ENCODE data around the gene CARD18. TPM values are rescaled to one million over a fixed set of nuclear protein-coding genes. Genes with fewer than 3 reads are reported as not detected.
"Not testable (repeated sequence)": the region's sequence is repeated elsewhere in the genome, so short reads cannot be mapped to it uniquely, and the experiment has no call there.

CARD18 gene
- total RNA-seq, 1 experiment from 2014 or later, result not detected

GRCh38 chr11:105109321-105109720 is 30.2 kb downstream of the CARD18 start:
- POLR2A ChIA-PET (ENCODE audit: unreplicated experiment), result no interaction called here
- no peaks in the 10 kb centered on the region for H3F3A ChIP-seq (ENCODE audit: insufficient read depth, low read depth)
- no peak overlapping the region for H3K4me2 ChIP-seq
- CTCF ChIA-PET, result no interaction called here
- H2AFZ ChIP-seq, result no peak overlapping the region
- TF ChIP-seq EZH2 (IDR thresholded peaks at IDR 0.05; ENCODE audit: low read depth), result no peak
- TF ChIP-seq, protein P1, sequence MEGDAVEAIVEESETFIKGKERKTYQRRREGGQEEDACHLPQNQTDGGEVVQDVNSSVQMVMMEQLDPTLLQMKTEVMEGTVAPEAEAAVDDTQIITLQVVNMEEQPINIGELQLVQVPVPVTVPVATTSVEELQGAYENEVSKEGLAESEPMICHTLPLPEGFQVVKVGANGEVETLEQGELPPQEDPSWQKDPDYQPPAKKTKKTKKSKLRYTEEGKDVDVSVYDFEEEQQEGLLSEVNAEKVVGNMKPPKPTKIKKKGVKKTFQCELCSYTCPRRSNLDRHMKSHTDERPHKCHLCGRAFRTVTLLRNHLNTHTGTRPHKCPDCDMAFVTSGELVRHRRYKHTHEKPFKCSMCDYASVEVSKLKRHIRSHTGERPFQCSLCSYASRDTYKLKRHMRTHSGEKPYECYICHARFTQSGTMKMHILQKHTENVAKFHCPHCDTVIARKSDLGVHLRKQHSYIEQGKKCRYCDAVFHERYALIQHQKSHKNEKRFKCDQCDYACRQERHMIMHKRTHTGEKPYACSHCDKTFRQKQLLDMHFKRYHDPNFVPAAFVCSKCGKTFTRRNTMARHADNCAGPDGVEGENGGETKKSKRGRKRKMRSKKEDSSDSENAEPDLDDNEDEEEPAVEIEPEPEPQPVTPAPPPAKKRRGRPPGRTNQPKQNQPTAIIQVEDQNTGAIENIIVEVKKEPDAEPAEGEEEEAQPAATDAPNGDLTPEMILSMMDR (conservative IDR thresholded peaks at IDR 0.05), result no peak
- H3K4me3 ChIP-seq, result no peak overlapping the region
- no peaks in the 10 kb centered on the region for H3K4me1 ChIP-seq (replicated peaks; ENCODE audit: insufficient read depth)
- H3K9me2 ChIP-seq (ENCODE audit: insufficient read depth), result no peaks in the 10 kb centered on the region
- intact Hi-C loops (cut with micrococcal nuclease; ENCODE audit: unreplicated experiment), result no loop called here
- H3K36me3 ChIP-seq (ENCODE audit: low read depth), result no peaks in the 10 kb centered on the region
- no peak overlapping the region for H3K27ac ChIP-seq
- H3K27me3 ChIP-seq (ENCODE audit: insufficient read depth, low read depth), result no peaks in the 10 kb centered on the region
- no TSS peak for BruUV-seq (replicated peaks)
- DNase-seq, result no peak
- no peaks in the 10 kb centered on the region for H4K20me1 ChIP-seq (ENCODE audit: insufficient read depth)
- peaks cover 7% of the 10 kb centered on the region; the same call in 1 of the 2 replicates for H3K9me3 ChIP-seq (ENCODE audit: insufficient read depth, low read depth)
- no peaks in the 10 kb centered on the region for H3K79me2 ChIP-seq (ENCODE audit: low read depth)

GRCh38 chr11:105108247-105108646 is 31.3 kb downstream of the CARD18 start:
- Histone ChIP-seq H4K20me1 (ENCODE audit: insufficient read depth) (no peaks in the 10 kb centered on the region), H2AFZ (no peak overlapping the region), H3K27ac (no peak overlapping the region), H3K9me3 (ENCODE audit: insufficient read depth, low read depth) (peaks cover 7% of the 10 kb centered on the region; the same call in 1 of the 2 replicates), H3K4me1 (replicated peaks; ENCODE audit: insufficient read depth) (no peaks in the 10 kb centered on the region), H3K36me3 (ENCODE audit: low read depth) (no peaks in the 10 kb centered on the region), H3F3A (ENCODE audit: insufficient read depth, low read depth) (no peaks in the 10 kb centered on the region), H3K79me2 (ENCODE audit: low read depth) (no peaks in the 10 kb centered on the region), H3K4me2 (no peak overlapping the region), H3K27me3 (ENCODE audit: insufficient read depth, low read depth) (no peaks in the 10 kb centered on the region), H3K4me3 (no peak overlapping the region), H3K9me2 (ENCODE audit: insufficient read depth) (no peaks in the 10 kb centered on the region)
- ChIA-PET CTCF (no interaction called here), POLR2A (ENCODE audit: unreplicated experiment) (no interaction called here)
- no TSS peak for BruUV-seq (replicated peaks)
- intact Hi-C loops (cut with micrococcal nuclease; ENCODE audit: unreplicated experiment), result no loop called here
- no peak for DNase-seq
- no peak for TF ChIP-seq EZH2 (IDR thresholded peaks at IDR 0.05; ENCODE audit: low read depth)
- TF ChIP-seq, protein P1 (conservative IDR thresholded peaks at IDR 0.05), result no peak

GRCh38 chr11:105107226-105107825 is 32.2 kb downstream of the CARD18 start:
- not testable (repeated sequence) for BruUV-seq (replicated peaks)

DNA sequence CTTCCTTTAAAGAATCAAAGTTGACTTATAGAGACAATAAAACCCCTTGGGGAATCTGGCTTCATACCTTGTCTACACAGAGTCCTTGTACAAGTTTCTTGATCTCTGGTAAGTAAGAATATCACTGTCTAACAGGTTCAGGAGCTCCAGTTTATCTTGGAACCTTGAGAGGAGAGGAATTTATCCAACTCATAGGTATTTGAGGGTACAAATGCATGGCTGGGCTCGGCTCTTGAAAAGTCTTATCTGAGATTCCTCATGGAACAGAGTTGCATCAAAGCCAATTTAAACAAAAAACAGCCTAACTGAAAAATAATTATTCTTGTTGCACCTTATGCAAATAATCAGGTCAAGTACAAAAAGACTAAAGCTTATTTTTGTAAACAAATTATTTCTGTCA is 33.4 kb downstream of the CARD18 start:
- no TSS peak for BruUV-seq (replicated peaks)

More at GRCh38 chr11:105107226-105107825, 32.2 kb downstream of the CARD18 start:
- intact Hi-C loops (cut with micrococcal nuclease; ENCODE audit: unreplicated experiment); DNase-seq; POLR2A ChIA-PET (ENCODE audit: unreplicated experiment); H3K79me2 ChIP-seq (ENCODE audit: low read depth); H2AFZ ChIP-seq; H3K4me2 ChIP-seq; H3K27ac ChIP-seq; H3F3A ChIP-seq (ENCODE audit: insufficient read depth, low read depth); H3K4me3 ChIP-seq; H3K9me2 ChIP-seq (ENCODE audit: insufficient read depth); H4K20me1 ChIP-seq (ENCODE audit: insufficient read depth); H3K36me3 ChIP-seq (ENCODE audit: low read depth); CTCF ChIA-PET; H3K9me3 ChIP-seq (ENCODE audit: insufficient read depth, low read depth); H3K4me1 ChIP-seq (replicated peaks; ENCODE audit: insufficient read depth); H3K27me3 ChIP-seq (ENCODE audit: insufficient read depth, low read depth): not testable (repeated sequence)

More for the DNA sequence above, 33.4 kb downstream of the CARD18 start:
- H3K9me3 ChIP-seq (ENCODE audit: insufficient read depth, low read depth), result peaks cover 7% of the 10 kb centered on the region; the same call in 1 of the 2 replicates
- intact Hi-C loops (cut with micrococcal nuclease; ENCODE audit: unreplicated experiment), result no loop called here
- no peaks in the 10 kb centered on the region for H3K27me3 ChIP-seq (ENCODE audit: insufficient read depth, low read depth)
- ChIA-PET POLR2A (ENCODE audit: unreplicated experiment) (no interaction called here), CTCF (no interaction called here)
- H3K79me2 ChIP-seq (ENCODE audit: low read depth), result no peaks in the 10 kb centered on the region
- DNase-seq, result no peak
- H3K4me3 ChIP-seq, result no peak overlapping the region
- no peaks in the 10 kb centered on the region for H3K36me3 ChIP-seq (ENCODE audit: low read depth)
- no peak overlapping the region for H3K4me2 ChIP-seq
- H3F3A ChIP-seq (ENCODE audit: insufficient read depth, low read depth), result no peaks in the 10 kb centered on the region
- TF ChIP-seq, protein P1 (conservative IDR thresholded peaks at IDR 0.05), result no peak
- TF ChIP-seq EZH2 (IDR thresholded peaks at IDR 0.05; ENCODE audit: low read depth), result no peak
- H2AFZ ChIP-seq, result no peak overlapping the region
- no peaks in the 10 kb centered on the region for H3K9me2 ChIP-seq (ENCODE audit: insufficient read depth)
- no peaks in the 10 kb centered on the region for H4K20me1 ChIP-seq (ENCODE audit: insufficient read depth)
- H3K27ac ChIP-seq, result no peak overlapping the region
- no peaks in the 10 kb centered on the region for H3K4me1 ChIP-seq (replicated peaks; ENCODE audit: insufficient read depth)
